ENCODE data around the gene SLC39A11. TPM values are rescaled to one million over a fixed set of nuclear protein-coding genes. Genes with fewer than 3 reads are reported as not detected.

Gene SLC39A11
- total RNA-seq, 1 experiment from 2014 or later = 18.9 TPM

DNA sequence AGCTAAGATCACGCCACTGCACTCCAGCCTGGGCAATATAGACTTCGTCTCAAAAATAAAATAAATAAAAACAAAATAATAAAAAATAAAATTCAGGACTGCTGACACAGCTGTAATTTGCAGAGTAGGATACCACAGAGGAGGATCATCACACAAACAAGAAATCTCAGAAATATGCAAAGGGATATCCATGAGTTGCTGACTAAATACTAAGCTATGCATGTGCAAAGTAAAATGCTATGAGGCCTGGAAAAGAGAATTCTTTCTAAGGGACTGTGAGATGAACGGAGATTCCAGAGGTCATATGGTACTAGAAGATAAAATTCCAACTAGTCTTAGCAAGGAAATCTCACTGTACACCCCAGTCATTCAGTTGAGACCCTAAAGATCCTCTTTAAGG, 74.8 kb downstream of the SLC39A11 start (continued):
- TF ChIP-seq, protein P1, sequence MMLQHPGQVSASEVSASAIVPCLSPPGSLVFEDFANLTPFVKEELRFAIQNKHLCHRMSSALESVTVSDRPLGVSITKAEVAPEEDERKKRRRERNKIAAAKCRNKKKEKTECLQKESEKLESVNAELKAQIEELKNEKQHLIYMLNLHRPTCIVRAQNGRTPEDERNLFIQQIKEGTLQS (CRISPR knock-in tag; conservative IDR thresholded peaks at IDR 0.05) = no peak
- TF ChIP-seq OVOL2 (CRISPR knock-in tag; IDR thresholded peaks at IDR 0.05; ENCODE audit: borderline replicate concordance) = no peak
- TF ChIP-seq, protein P2, sequence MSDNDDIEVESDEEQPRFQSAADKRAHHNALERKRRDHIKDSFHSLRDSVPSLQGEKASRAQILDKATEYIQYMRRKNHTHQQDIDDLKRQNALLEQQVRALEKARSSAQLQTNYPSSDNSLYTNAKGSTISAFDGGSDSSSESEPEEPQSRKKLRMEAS (CRISPR knock-in tag; IDR thresholded peaks at IDR 0.05) = no peak

DNA sequence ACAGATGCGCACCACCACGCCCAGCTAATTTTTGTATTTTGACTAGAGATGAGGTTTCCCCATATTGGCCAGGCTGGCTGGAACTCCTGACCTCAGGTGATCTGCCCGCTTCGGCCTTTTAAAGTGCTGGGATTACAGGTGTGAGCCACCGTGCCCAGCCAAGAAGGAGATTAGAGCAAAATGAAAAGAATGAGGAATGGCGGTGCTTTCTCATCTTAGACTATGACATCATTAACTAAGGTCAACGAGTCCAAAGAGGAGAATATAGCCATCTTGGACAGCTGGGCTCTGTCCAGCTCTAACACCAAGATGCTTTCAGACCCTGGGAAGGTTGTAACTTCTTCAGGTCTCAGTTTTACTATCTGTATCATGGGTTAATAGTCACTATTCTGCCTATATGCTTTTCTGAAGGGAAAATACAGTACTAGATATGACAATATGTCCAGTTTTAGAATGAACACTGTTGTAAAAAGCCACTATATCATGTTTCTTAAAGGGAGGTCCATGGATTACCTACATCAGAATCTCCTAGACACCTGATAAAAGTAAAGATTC, 76.7 kb downstream of the SLC39A11 start:
- ChIA-PET CTCF (no interaction called here), POLR2A (no interaction called here)
- no peak for DNase-seq (ENCODE audit: low spot score)
- no peak for ATAC-seq
- Mint-ChIP-seq H3K27me3 (ENCODE audit: low read depth) (no peaks in the 10 kb centered on the region), H3K36me3 (peaks cover 4% of the 10 kb centered on the region; the same call in 1 of the 2 replicates), H3K9me3 (peaks cover 20% of the 10 kb centered on the region), H3K4me1 (peaks cover 11% of the 10 kb centered on the region), H3K27ac (no peak overlapping the region), H3K4me3 (no peak overlapping the region)
- TF ChIP-seq PRDM15 (CRISPR knock-in tag; IDR thresholded peaks at IDR 0.05) = no peak
- no peak for TF ChIP-seq JUN (CRISPR knock-in tag; IDR thresholded peaks at IDR 0.05)
- TF ChIP-seq SMAD3 (CRISPR knock-in tag; IDR thresholded peaks at IDR 0.05; ENCODE audit: borderline replicate concordance) = no peak

DNA sequence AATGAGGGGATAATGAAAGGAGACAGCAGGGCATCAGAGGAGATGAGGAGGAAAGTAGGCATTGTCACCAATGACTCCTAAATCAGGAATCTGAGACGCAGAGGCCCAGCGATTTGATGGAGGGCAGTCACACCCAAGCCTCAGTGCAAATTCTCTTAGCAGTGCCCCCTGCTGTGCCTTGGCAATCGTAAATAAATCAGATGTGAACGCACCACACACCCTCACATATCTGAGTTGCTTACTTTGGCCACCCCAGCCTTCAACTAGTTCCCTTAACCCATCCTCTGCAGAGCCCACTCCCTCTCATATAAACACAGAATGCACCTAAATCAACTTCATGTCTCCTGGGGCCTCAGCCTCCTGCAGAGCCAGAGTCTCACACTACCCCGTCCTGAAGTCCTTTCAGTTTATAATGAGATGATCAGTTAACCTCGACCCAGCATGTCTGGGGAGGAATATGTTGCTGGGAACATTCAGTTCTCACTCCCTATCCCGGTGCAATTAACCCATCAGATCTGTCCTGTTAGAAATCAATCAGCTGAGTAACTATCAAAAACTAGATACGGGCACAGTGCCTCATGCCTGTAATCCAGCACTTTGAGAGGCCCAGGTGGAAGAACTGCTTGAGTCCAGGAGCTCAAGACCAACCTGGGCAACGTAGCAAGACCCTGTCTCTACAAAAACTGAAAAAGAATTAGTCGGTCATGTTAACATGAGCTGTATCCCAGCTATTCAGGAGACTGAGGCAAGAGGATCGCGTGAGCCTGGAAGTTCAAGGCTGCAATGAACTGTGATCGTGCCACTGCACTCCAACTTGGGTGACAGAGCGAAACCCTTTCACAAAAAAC, 78.4 kb downstream of the SLC39A11 start:
- DNase-seq (ENCODE audit: low spot score) (no peak), ATAC-seq (no peak)
- H3K36me3 Mint-ChIP-seq = peaks cover 4% of the 10 kb centered on the region; the same call in 1 of the 2 replicates
- no peaks in the 10 kb centered on the region for H3K27me3 Mint-ChIP-seq (ENCODE audit: low read depth)
- peaks cover 7% of the 10 kb centered on the region for H3K9me3 Mint-ChIP-seq
- TF ChIP-seq, protein P3, sequence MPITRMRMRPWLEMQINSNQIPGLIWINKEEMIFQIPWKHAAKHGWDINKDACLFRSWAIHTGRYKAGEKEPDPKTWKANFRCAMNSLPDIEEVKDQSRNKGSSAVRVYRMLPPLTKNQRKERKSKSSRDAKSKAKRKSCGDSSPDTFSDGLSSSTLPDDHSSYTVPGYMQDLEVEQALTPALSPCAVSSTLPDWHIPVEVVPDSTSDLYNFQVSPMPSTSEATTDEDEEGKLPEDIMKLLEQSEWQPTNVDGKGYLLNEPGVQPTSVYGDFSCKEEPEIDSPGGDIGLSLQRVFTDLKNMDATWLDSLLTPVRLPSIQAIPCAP (CRISPR knock-in tag; IDR thresholded peaks at IDR 0.05) = no peak
- TF ChIP-seq ZNF121 (CRISPR knock-in tag; IDR thresholded peaks at IDR 0.05) = peak; percentile 54; the same call in 1 of the 2 replicates
- H3K4me3 Mint-ChIP-seq = no peak overlapping the region
- no peak overlapping the region; the same call in 1 of the 2 replicates for H3K27ac Mint-ChIP-seq
- ChIA-PET POLR2A (no interaction called here), CTCF (interaction anchor here (0.8 to 1.8 kb wide), 2 partner anchors 28 to 142 kb away, joined by 5 to 6 read pairs; no protein-coding TSS in a partner anchor)
- H3K4me1 Mint-ChIP-seq = peaks cover 11% of the 10 kb centered on the region

DNA sequence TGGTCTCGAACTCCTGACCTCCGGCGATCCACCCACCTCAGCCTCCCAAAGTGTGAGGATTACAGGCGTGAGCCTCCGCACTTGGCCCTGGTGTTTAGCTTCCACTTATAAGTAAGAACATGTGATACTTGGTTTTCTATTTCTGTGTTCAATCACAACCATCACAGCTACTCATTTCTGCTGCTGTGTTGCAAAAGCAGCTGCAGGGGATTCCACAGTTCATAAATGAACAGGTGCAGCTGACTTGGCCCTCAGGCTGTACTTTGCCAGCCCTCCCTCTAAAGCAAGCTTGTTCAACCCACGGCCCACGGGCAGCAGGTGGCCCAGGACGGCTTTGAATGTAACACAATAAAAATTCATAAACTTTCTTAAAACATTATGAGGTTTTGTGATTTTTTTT, 79.2 kb downstream of the SLC39A11 start:
- H3K9me3 Mint-ChIP-seq = no peaks in the 10 kb centered on the region
- TF ChIP-seq JAZF1 (CRISPR knock-in tag; IDR thresholded peaks at IDR 0.05) = no peak
- no peak for TF ChIP-seq SP1 (CRISPR knock-in tag; conservative IDR thresholded peaks at IDR 0.05)
- no peak for TF ChIP-seq GRHL2 (CRISPR knock-in tag; IDR thresholded peaks at IDR 0.05; ENCODE audit: insufficient replicate concordance, severe bottlenecking)
- TF ChIP-seq SMAD3 (CRISPR knock-in tag; IDR thresholded peaks at IDR 0.05; ENCODE audit: borderline replicate concordance) = no peak
- TF ChIP-seq ETV6 (CRISPR knock-in tag; IDR thresholded peaks at IDR 0.05) = no peak
- no peak for ATAC-seq
- H3K27ac Mint-ChIP-seq = no peak overlapping the region
- ChIA-PET POLR2A (no interaction called here), CTCF (interaction anchor here (0.8 to 1.8 kb wide), 2 partner anchors 27 to 143 kb away, joined by 5 to 6 read pairs; no protein-coding TSS in a partner anchor)
- no peaks in the 10 kb centered on the region for H3K27me3 Mint-ChIP-seq (ENCODE audit: low read depth)
- DNase-seq (ENCODE audit: low spot score) = no peak
- no peak overlapping the region for H3K4me3 Mint-ChIP-seq
- H3K4me1 Mint-ChIP-seq = peaks cover 11% of the 10 kb centered on the region
- no peaks in the 10 kb centered on the region for H3K36me3 Mint-ChIP-seq
